GM23248 (cell line): Measurements from ENCODE around the gene ELAVL1.

ENCODE experiments used
- EZH2 ChIP-seq: fragments of 200-600 bp; sonication (generic); IDR thresholded peaks from 2 replicates; pipeline ENCODE4 v1.6.1; 2018; ENCODE audit warnings: antibody characterized with exemption, mild to moderate bottlenecking; ENCODE audit not compliant: insufficient read depth, poor library complexity, severe bottlenecking
- EZH2phosphoT487 ChIP-seq: fragments of 200-600 bp; sonication (generic); IDR thresholded peaks from 2 replicates; pipeline ENCODE4 v1.6.1; 2018; ENCODE audit warnings: antibody characterized with exemption, moderate library complexity, mild to moderate bottlenecking, low read depth; ENCODE audit not compliant: insufficient read depth

DNA sequence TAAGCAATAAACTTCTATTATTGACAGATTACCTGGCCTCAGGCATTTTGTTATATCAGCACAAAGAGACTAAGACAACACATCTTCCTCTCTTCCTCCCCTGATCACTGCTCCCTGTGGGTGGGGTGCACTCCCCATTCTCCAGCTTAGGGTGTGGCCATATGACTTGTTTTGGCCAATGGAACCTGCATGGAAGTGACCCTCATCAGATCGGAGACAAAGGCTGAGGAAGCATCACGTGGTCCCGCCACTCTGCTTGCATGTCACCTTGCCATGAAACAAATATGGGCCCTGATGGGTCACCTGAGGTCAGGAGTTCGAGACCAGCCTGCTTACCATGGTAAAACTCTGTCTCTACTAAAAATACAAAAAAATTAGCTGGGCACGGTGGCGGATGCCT lies 33.4 kb upstream of the ELAVL1 start:
- TF ChIP-seq EZH2 (no peak), EZH2phosphoT487 (no peak)
